ENCODE results near the gene ADAM10.

GRCh38 chr15:58639002-58639756, 110.3 kb downstream of the ADAM10 start:
- TF ChIP-seq EZH2 (IDR thresholded peaks at IDR 0.05; ENCODE audit: insufficient read depth, low read length) (no peak), CTCF (IDR thresholded peaks at IDR 0.05; ENCODE audit: insufficient read depth, low read depth, low read length) (no peak)
